ENCODE results near the gene SLC22A23.

Gene SLC22A23

GRCh38 chr6:3423439-3424184, 33.2 kb downstream of the SLC22A23 start:
- no peak for DNase-seq

GRCh38 chr6:3422435-3423070, 34.3 kb downstream of the SLC22A23 start:
- peak in 2 of 58 donors; percentile 9 for DNase-seq

- peak in 1 of 58 donors; percentile 18 for DNase-seq
Observed at GRCh38 chr6:3421791-3422434, 34.9 kb downstream of the SLC22A23 start.

GRCh38 chr6:3421143-3421542, 35.7 kb downstream of the SLC22A23 start:
- no peak for DNase-seq

GRCh38 chr6:3419624-3420272, 37.1 kb downstream of the SLC22A23 start:
- peak in 1 of 58 donors; percentile 15 for DNase-seq

GRCh38 chr6:3418496-3419060, 38.3 kb downstream of the SLC22A23 start:
- no peak for DNase-seq

GRCh38 chr6:3417473-3417872, 39.4 kb downstream of the SLC22A23 start:
- no peak for DNase-seq

GRCh38 chr6:3415490-3415889, 41.4 kb downstream of the SLC22A23 start:
- no peak for DNase-seq

- no peak for DNase-seq
Observed at GRCh38 chr6:3415082-3415453, 41.8 kb downstream of the SLC22A23 start.

GRCh38 chr6:3414327-3415081, 42.3 kb downstream of the SLC22A23 start:
- DNase-seq: no peak

GRCh38 chr6:3413592-3413991, 43.3 kb downstream of the SLC22A23 start:
- no peak for DNase-seq

- DNase-seq: no peak
Observed at GRCh38 chr6:3412779-3413500, 43.9 kb downstream of the SLC22A23 start.

GRCh38 chr6:3411967-3412778, 44.7 kb downstream of the SLC22A23 start:
- no peak for DNase-seq

GRCh38 chr6:3410385-3411360, 46.2 kb downstream of the SLC22A23 start:
- DNase-seq: peak in 34 of 58 donors; percentile 6 to 61 (median 30)

- DNase-seq: no peak
Observed at GRCh38 chr6:3409699-3410384, 47.0 kb downstream of the SLC22A23 start.

GRCh38 chr6:3408665-3409064, 48.2 kb downstream of the SLC22A23 start:
- DNase-seq: no peak

GRCh38 chr6:3407840-3408239, 49.0 kb downstream of the SLC22A23 start:
- no peak for DNase-seq

Measured in anterior cingulate cortex (tissue), 58 donors.